SK-N-SH (cell line): ENCODE data around the gene MRGPRD. TPM values are rescaled to one million over a fixed set of nuclear protein-coding genes. Genes with fewer than 3 reads are reported as not detected.

Experiments used
- CTCF ChIA-PET: fragments of 300-600, 350-600 bp; formaldehyde crosslinking; extraction: SDS; loops from one replicate; lab custom pipeline; 2021; lab: Yijun Ruan, JAX
- POLR2A ChIA-PET: fragments of 350-600 bp; sonication (Branson Sonifier 250); formaldehyde crosslinking; extraction: SDS; loops from one replicate; lab custom pipeline; 2020; ENCODE audit warnings: antibody characterized with exemption, inconsistent platforms; lab: Yijun Ruan, JAX
- DNase-seq: peaks from one replicate; pipeline ENCODE4 v3.0.0; 2012
- H2AFZ ChIP-seq: fragments of 200-600 bp; sonication (generic); 2 replicates; pipeline ENCODE4 v1.8.1; 2016; ENCODE audit warnings: antibody characterized with exemption, mild to moderate bottlenecking, low read depth
- H3F3A ChIP-seq: fragments of 200-600 bp; sonication (generic); replicated peaks from 2 replicates; pipeline ENCODE3; 2016; ENCODE audit warnings: antibody characterized with exemption, mild to moderate bottlenecking; ENCODE audit not compliant: insufficient read depth
- H3K27ac ChIP-seq, 2 experiments: fragments of 200-500 bp in 1 of 2; fragments of 200-600 bp in 1 of 2; sonication (Bioruptor generic) in 1 of 2; sonication (generic), shearing (Covaris generic) in 1 of 2; 2 replicates each; pipeline versions ENCODE4 v1.5.1 to v1.6.1; 2014 to 2016; ENCODE audit warnings: low read depth in 2 of 2, inconsistent platforms in 1 of 2, low read length in 1 of 2, mild to moderate bottlenecking in 1 of 2, mixed read lengths in 1 of 2
- H3K27me3 ChIP-seq: fragments of 200-600 bp; sonication (generic), shearing (Covaris generic); 2 replicates; pipeline ENCODE4 v1.6.1; 2016; ENCODE audit warnings: mixed run types; ENCODE audit not compliant: insufficient read depth
- H3K36me3 ChIP-seq, 2 experiments: fragments of 200-500 bp in 1 of 2; fragments of 200-600 bp in 1 of 2; sonication (Bioruptor generic) in 1 of 2; sonication (generic) in 1 of 2; replicated peaks in 1 of 2; 2 replicates each; pipeline versions ENCODE3 to v1.5.1; 2014 to 2016; ENCODE audit warnings: low read length in 1 of 2, mild to moderate bottlenecking in 1 of 2; ENCODE audit not compliant: insufficient read depth in 2 of 2, control insufficient read depth in 1 of 2
- H3K4me1 ChIP-seq, 2 experiments: fragments of 200-500 bp in 1 of 2; fragments of 200-600 bp in 1 of 2; sonication (Bioruptor generic) in 1 of 2; sonication (generic), shearing (Covaris generic) in 1 of 2; 2 replicates each; pipeline versions ENCODE4 v1.5.1 to v1.6.1; 2014 to 2016; ENCODE audit warnings: low read depth in 1 of 2, low read length in 1 of 2, mixed run types in 1 of 2; ENCODE audit not compliant: insufficient read depth in 2 of 2, control insufficient read depth in 1 of 2
- H3K4me2 ChIP-seq: fragments of 200-600 bp; sonication (generic), shearing (Covaris generic); 2 replicates; pipeline ENCODE4 v1.6.1; 2017; ENCODE audit warnings: mixed run types
- H3K4me3 ChIP-seq, 2 experiments: fragments of 200-500 bp in 1 of 2; fragments of 200-600 bp in 1 of 2; sonication (Bioruptor generic) in 1 of 2; sonication (generic), shearing (Covaris generic) in 1 of 2; 2 replicates each; pipeline versions ENCODE4 v1.5.1 to v1.8.1; 2014 to 2016; ENCODE audit warnings: low read depth in 2 of 2, inconsistent platforms in 1 of 2, low read length in 1 of 2, mild to moderate bottlenecking in 1 of 2, mixed read lengths in 1 of 2, moderate library complexity in 1 of 2
- H3K79me2 ChIP-seq: fragments of 200-600 bp; sonication (generic); 2 replicates; pipeline ENCODE4 v1.8.1; 2017; ENCODE audit warnings: mild to moderate bottlenecking; ENCODE audit not compliant: insufficient read depth
- H3K9ac ChIP-seq: fragments of 200-600 bp; sonication (generic); 2 replicates; pipeline ENCODE4 v1.6.1; 2017; ENCODE audit warnings: mixed run types
- H3K9me2 ChIP-seq: fragments of 200-600 bp; sonication (generic); 2 replicates; pipeline ENCODE4 v1.6.1; 2017; ENCODE audit warnings: mixed run types
- H3K9me3 ChIP-seq: fragments of 200-600 bp; sonication (generic); 2 replicates; pipeline ENCODE4 v1.6.1; 2017; ENCODE audit warnings: mixed run types, mild to moderate bottlenecking, moderate library complexity
- H4K20me1 ChIP-seq: fragments of 200-600 bp; sonication (generic); 2 replicates; pipeline ENCODE4 v1.6.1; 2017; ENCODE audit warnings: mild to moderate bottlenecking, mixed run types; ENCODE audit not compliant: insufficient read depth
- CHD2 ChIP-seq: fragments of 150-350 bp; IDR thresholded peaks from 2 replicates; pipeline ENCODE4 v1.6.1; 2018; ENCODE audit warnings: low read length; ENCODE audit not compliant: partially characterized antibody
- CTCF ChIP-seq: fragments of 200-600 bp; sonication (generic); IDR thresholded peaks from 2 replicates; pipeline ENCODE4 v1.6.1; 2017; ENCODE audit warnings: antibody characterized with exemption, mild to moderate bottlenecking, moderate library complexity
- ELF1 ChIP-seq: IDR thresholded peaks from 2 replicates; pipeline ENCODE4 v1.4.0; 2012
- EP300 ChIP-seq, 2 experiments: IDR thresholded peaks; 2 replicates each; pipeline versions ENCODE4 v1.4.0 to v1.6.1; 2012; ENCODE audit warnings: borderline replicate concordance in 1 of 2, low read depth in 1 of 2, low read length in 1 of 2
- FOSL2 ChIP-seq: IDR thresholded peaks from 2 replicates; pipeline ENCODE4 v1.4.0; 2012; ENCODE audit warnings: low read depth, mild to moderate bottlenecking, moderate library complexity, borderline replicate concordance
- GABPA ChIP-seq: IDR thresholded peaks from 2 replicates; pipeline ENCODE4 v1.4.0; 2012; ENCODE audit warnings: low read depth, mild to moderate bottlenecking
- GATA2 ChIP-seq: sonication (generic); formaldehyde crosslinking; IDR thresholded peaks from 2 replicates; pipeline ENCODE4 v1.5.0; 2020; ENCODE audit warnings: mild to moderate bottlenecking, missing genetic modification reagents
- JUND ChIP-seq: IDR thresholded peaks from 2 replicates; pipeline ENCODE4 v1.4.0; 2012
- MAX ChIP-seq: IDR thresholded peaks from 2 replicates; pipeline ENCODE4 v1.4.0; 2012; ENCODE audit warnings: low read depth
- NFIC ChIP-seq: IDR thresholded peaks from 2 replicates; pipeline ENCODE4 v1.4.0; 2012; ENCODE audit warnings: borderline replicate concordance
- NRF1 ChIP-seq: IDR thresholded peaks from 2 replicates; pipeline ENCODE4 v1.6.1; 2012; ENCODE audit warnings: low read depth, mild to moderate bottlenecking, low read length
- PBX3 ChIP-seq: IDR thresholded peaks from 2 replicates; pipeline ENCODE4; 2012
- RCOR1 ChIP-seq: fragments of 150-350 bp; IDR thresholded peaks from 2 replicates; pipeline ENCODE4 v1.6.1; 2017; ENCODE audit warnings: antibody characterized with exemption, low read length
- SIN3A ChIP-seq: IDR thresholded peaks from 2 replicates; pipeline ENCODE4 v1.6.1; 2012; ENCODE audit warnings: low read depth, mild to moderate bottlenecking, low read length, moderate library complexity, borderline replicate concordance
- TAF1 ChIP-seq: IDR thresholded peaks from 2 replicates; pipeline ENCODE4 v1.6.1; 2012; ENCODE audit warnings: low read depth, mild to moderate bottlenecking, low read length, moderate library complexity, borderline replicate concordance
- TCF12 ChIP-seq: IDR thresholded peaks from 2 replicates; pipeline ENCODE4 v1.4.0; 2012
- whole genome bisulfite sequencing: methylation state at CpG from one replicate; pipeline ENCODE4 v1.1.6; 2017; ENCODE audit warnings: low lambda C conversion rate; 5-methylcytosine and 5-hydroxymethylcytosine counted together
- polyA plus RNA-seq, 3 experiments: library from polyadenylated mRNA; depleted of rRNA; stranded (reverse); fragments of >200 nt; gene quantifications; 2 replicates each; pipeline ENCODE4 v1.2.3, GENCODE V29; 2012
- TF ChIP-seq, protein P1 (sequence below): IDR thresholded peaks from 2 replicates; pipeline ENCODE4 v1.4.0; 2012; ENCODE audit warnings: low read depth, borderline replicate concordance
- TF ChIP-seq, protein P2 (sequence below): fragments of 150-350 bp; IDR thresholded peaks from 2 replicates; pipeline ENCODE4 v1.6.1; 2017; ENCODE audit warnings: antibody characterized with exemption, low read length, low read depth, borderline replicate concordance

Gene MRGPRD
- polyA plus RNA-seq (2012; rRNA removed): not detected in 2 replicates
- polyA plus RNA-seq (2012; cell fraction: cytosol; rRNA removed): not detected in 2 replicates
- polyA plus RNA-seq (2012; cell fraction: nucleus; rRNA removed): not detected in 2 replicates

GRCh38 chr11:68980776-68981065, at the start of gene MRGPRD:
Gene MRGPRD, minus strand, starts transcription at chr11:68980986. Its CDS starts 0 bp downstream, at chr11:68980986.
- TF ChIP-seq TAF1 (no peak), MAX (no peak), JUND (no peak), GABPA (no peak), RCOR1 (no peak), CTCF (no peak), CHD2 (no peak), EP300 (IDR thresholded peaks at IDR 0.05; ENCODE audit: borderline replicate concordance in 1 of 2, low read depth in 1 of 2, low read length in 1 of 2) (no peak), NFIC (no peak), FOSL2 (no peak), SIN3A (no peak), ELF1 (no peak), TCF12 (no peak), PBX3 (no peak), GATA2 (no peak), NRF1 (no peak)
- TF ChIP-seq, protein P1, sequence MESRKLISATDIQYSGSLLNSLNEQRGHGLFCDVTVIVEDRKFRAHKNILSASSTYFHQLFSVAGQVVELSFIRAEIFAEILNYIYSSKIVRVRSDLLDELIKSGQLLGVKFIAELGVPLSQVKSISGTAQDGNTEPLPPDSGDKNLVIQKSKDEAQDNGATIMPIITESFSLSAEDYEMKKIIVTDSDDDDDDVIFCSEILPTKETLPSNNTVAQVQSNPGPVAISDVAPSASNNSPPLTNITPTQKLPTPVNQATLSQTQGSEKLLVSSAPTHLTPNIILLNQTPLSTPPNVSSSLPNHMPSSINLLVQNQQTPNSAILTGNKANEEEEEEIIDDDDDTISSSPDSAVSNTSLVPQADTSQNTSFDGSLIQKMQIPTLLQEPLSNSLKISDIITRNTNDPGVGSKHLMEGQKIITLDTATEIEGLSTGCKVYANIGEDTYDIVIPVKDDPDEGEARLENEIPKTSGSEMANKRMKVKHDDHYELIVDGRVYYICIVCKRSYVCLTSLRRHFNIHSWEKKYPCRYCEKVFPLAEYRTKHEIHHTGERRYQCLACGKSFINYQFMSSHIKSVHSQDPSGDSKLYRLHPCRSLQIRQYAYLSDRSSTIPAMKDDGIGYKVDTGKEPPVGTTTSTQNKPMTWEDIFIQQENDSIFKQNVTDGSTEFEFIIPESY: no peak
- TF ChIP-seq, protein P2, sequence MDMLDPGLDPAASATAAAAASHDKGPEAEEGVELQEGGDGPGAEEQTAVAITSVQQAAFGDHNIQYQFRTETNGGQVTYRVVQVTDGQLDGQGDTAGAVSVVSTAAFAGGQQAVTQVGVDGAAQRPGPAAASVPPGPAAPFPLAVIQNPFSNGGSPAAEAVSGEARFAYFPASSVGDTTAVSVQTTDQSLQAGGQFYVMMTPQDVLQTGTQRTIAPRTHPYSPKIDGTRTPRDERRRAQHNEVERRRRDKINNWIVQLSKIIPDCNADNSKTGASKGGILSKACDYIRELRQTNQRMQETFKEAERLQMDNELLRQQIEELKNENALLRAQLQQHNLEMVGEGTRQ: no peak
- Histone ChIP-seq H4K20me1 (no peaks in the 10 kb centered on the region), H3K27ac (no peak within 1 kb of the TSS), H3K27me3 (no peaks in the 10 kb centered on the region), H3K9me3 (no peaks in the 10 kb centered on the region), H3F3A (no peaks in the 10 kb centered on the region), H3K4me2 (no peak within 1 kb of the TSS), H3K9ac (no peak within 1 kb of the TSS), H3K4me1 (peaks cover 0 to 13% of the 10 kb centered on the region in 2 experiments; a peak in 2 of 4 replicates), H3K36me3 (no peaks in the 10 kb centered on the region), H3K4me3 (no peak within 1 kb of the TSS), H3K79me2 (no peaks in the 10 kb centered on the region), H3K9me2 (no peaks in the 10 kb centered on the region), H2AFZ (no peak within 1 kb of the TSS)
- no peak for DNase-seq
- ChIA-PET POLR2A (no interaction called here), CTCF (no interaction called here)
- 58% methylated on average over 7 of the region's 8 CpGs for WGBS
